ENCODE results near the gene CDH7.

Gene CDH7

GRCh38 chr18:65922103-65922502 is 171.3 kb downstream of the CDH7 start:
- DNase-seq = no peak

GRCh38 chr18:65924904-65925303 is 174.1 kb downstream of the CDH7 start:
- DNase-seq = no peak

GRCh38 chr18:65934874-65935273 is 184.1 kb downstream of the CDH7 start:
- DNase-seq = peak; percentile 79

- no peak for DNase-seq
These were observed 185.9 kb downstream of the CDH7 start for GRCh38 chr18:65936678-65937077.

GRCh38 chr18:65937180-65937579 is 186.4 kb downstream of the CDH7 start:
- no peak for DNase-seq

GRCh38 chr18:65938592-65939372 is 188.0 kb downstream of the CDH7 start:
- no peak for DNase-seq

Measured in DMS79 (cell line).